Dendritic cell treated with granulocyte-macrophage colony-stimulating factor and Interleukin-4, amounts not matched to agents 40 ng/mL and 50 ng/mL, for 4 days (primary cell): ENCODE data around the gene TYW1B.
A peak's percentile ranks its signal among the peaks of the same experiment; 100 is the strongest.
"Not testable (repeated sequence)": the region's sequence is repeated elsewhere in the genome, so short reads cannot be mapped to it uniquely, and the experiment has no call there.

Experiments
- H3K27ac Mint-ChIP-seq: one replicate; pipeline ENCODE4 v1.8.0; 2022; ENCODE audit warnings: mild to moderate bottlenecking, mixed read lengths
- H3K27me3 Mint-ChIP-seq: one replicate; pipeline ENCODE4 v1.8.0; 2022; ENCODE audit warnings: mild to moderate bottlenecking, mixed read lengths
- H3K36me3 Mint-ChIP-seq: one replicate; pipeline ENCODE4 v1.8.0; 2022; ENCODE audit warnings: low read depth, mixed read lengths
- H3K4me1 Mint-ChIP-seq: one replicate; pipeline ENCODE4 v1.8.0; 2022; ENCODE audit warnings: low read depth, mixed read lengths
- H3K4me3 Mint-ChIP-seq: one replicate; pipeline ENCODE4 v1.8.0; 2022; ENCODE audit warnings: mild to moderate bottlenecking, moderate library complexity, mixed read lengths
- H3K9me3 Mint-ChIP-seq: one replicate; pipeline ENCODE4 v1.8.0; 2022; ENCODE audit warnings: mixed read lengths
- intact Hi-C: fragments of 100-400 bp; cut with micrococcal nuclease; formaldehyde crosslinking; loops from one replicate; pipeline ENCODE4 v1.15.0; 2022

TYW1B gene

GRCh38 chr7:72793791-72794190, 34.2 kb downstream of the TYW1B start:
- Mint-ChIP-seq H3K4me3 (no peak overlapping the region), H3K27ac (peak overlapping the region; percentile 22), H3K36me3 (peaks cover 49% of the 10 kb centered on the region), H3K4me1 (no peaks in the 10 kb centered on the region), H3K9me3 (peaks cover 10% of the 10 kb centered on the region), H3K27me3 (no peaks in the 10 kb centered on the region)
- intact Hi-C loops, result no loop called here

- H3K27me3 Mint-ChIP-seq, H3K27ac Mint-ChIP-seq: not testable (repeated sequence)
- H3K36me3 Mint-ChIP-seq, result peaks cover 37% of the 10 kb centered on the region
Measured at GRCh38 chr7:72790698-72791060, 37.3 kb downstream of the TYW1B start.

GRCh38 chr7:72790048-72790697, 37.8 kb downstream of the TYW1B start:
- peaks cover 38% of the 10 kb centered on the region for H3K36me3 Mint-ChIP-seq
- intact Hi-C loops, H3K4me3 Mint-ChIP-seq, H3K4me1 Mint-ChIP-seq, H3K27ac Mint-ChIP-seq, H3K27me3 Mint-ChIP-seq, H3K9me3 Mint-ChIP-seq: not testable (repeated sequence)

More at GRCh38 chr7:72790698-72791060, 37.3 kb downstream of the TYW1B start:
- H3K9me3 Mint-ChIP-seq, H3K4me3 Mint-ChIP-seq, H3K4me1 Mint-ChIP-seq, intact Hi-C loops: not testable (repeated sequence)

- no peak overlapping the region for H3K4me3 Mint-ChIP-seq
- H3K27me3 Mint-ChIP-seq, result no peaks in the 10 kb centered on the region
- no peaks in the 10 kb centered on the region for H3K9me3 Mint-ChIP-seq
- no peaks in the 10 kb centered on the region for H3K4me1 Mint-ChIP-seq
- no peak overlapping the region for H3K27ac Mint-ChIP-seq
- intact Hi-C loops, result loop anchor here (5.0 kb wide), 1 partner anchor 1033 kb away; no protein-coding TSS in a partner anchor
- peaks cover 6% of the 10 kb centered on the region for H3K36me3 Mint-ChIP-seq
Measured at GRCh38 chr7:72785166-72785955, 42.6 kb downstream of the TYW1B start.

GRCh38 chr7:72783601-72784370, 44.2 kb downstream of the TYW1B start:
- intact Hi-C loops, H3K4me1 Mint-ChIP-seq, H3K36me3 Mint-ChIP-seq, H3K4me3 Mint-ChIP-seq, H3K9me3 Mint-ChIP-seq, H3K27me3 Mint-ChIP-seq, H3K27ac Mint-ChIP-seq: not testable (repeated sequence)

- Mint-ChIP-seq H3K36me3 (peaks cover 12% of the 10 kb centered on the region), H3K27me3 (no peaks in the 10 kb centered on the region), H3K4me1 (no peaks in the 10 kb centered on the region), H3K9me3 (no peaks in the 10 kb centered on the region), H3K4me3 (no peak overlapping the region), H3K27ac (no peak overlapping the region)
- intact Hi-C loops, result no loop called here
Measured at GRCh38 chr7:72781631-72782030, 46.4 kb downstream of the TYW1B start.

- Mint-ChIP-seq H3K9me3 (no peaks in the 10 kb centered on the region), H3K36me3 (peaks cover 13% of the 10 kb centered on the region), H3K4me1 (no peaks in the 10 kb centered on the region), H3K4me3 (no peak overlapping the region), H3K27me3 (no peaks in the 10 kb centered on the region), H3K27ac (no peak overlapping the region)
- intact Hi-C loops, result no loop called here
Measured at GRCh38 chr7:72781161-72781560, 46.8 kb downstream of the TYW1B start.

GRCh38 chr7:72780289-72780894, 47.6 kb downstream of the TYW1B start:
- H3K9me3 Mint-ChIP-seq, H3K27ac Mint-ChIP-seq, H3K4me1 Mint-ChIP-seq, intact Hi-C loops, H3K4me3 Mint-ChIP-seq, H3K27me3 Mint-ChIP-seq: not testable (repeated sequence)
- H3K36me3 Mint-ChIP-seq, result peaks cover 15% of the 10 kb centered on the region

- H3K27me3 Mint-ChIP-seq, H3K4me1 Mint-ChIP-seq, H3K4me3 Mint-ChIP-seq, intact Hi-C loops, H3K27ac Mint-ChIP-seq: not testable (repeated sequence)
- peaks cover 10% of the 10 kb centered on the region for H3K9me3 Mint-ChIP-seq
- H3K36me3 Mint-ChIP-seq, result peaks cover 30% of the 10 kb centered on the region
Measured at GRCh38 chr7:72777167-72777566, 50.8 kb downstream of the TYW1B start.

GRCh38 chr7:72772627-72773026, 55.4 kb downstream of the TYW1B start:
- H3K27me3 Mint-ChIP-seq, result not testable (repeated sequence)

GRCh38 chr7:72766994-72767393, 61.0 kb downstream of the TYW1B start:
- intact Hi-C loops, H3K4me3 Mint-ChIP-seq, H3K4me1 Mint-ChIP-seq, H3K27me3 Mint-ChIP-seq, H3K27ac Mint-ChIP-seq, H3K9me3 Mint-ChIP-seq: not testable (repeated sequence)
- H3K36me3 Mint-ChIP-seq, result peaks cover 39% of the 10 kb centered on the region

More at GRCh38 chr7:72772627-72773026, 55.4 kb downstream of the TYW1B start:
- H3K27ac Mint-ChIP-seq, H3K4me3 Mint-ChIP-seq, intact Hi-C loops, H3K4me1 Mint-ChIP-seq: not testable (repeated sequence)
- H3K9me3 Mint-ChIP-seq, result peaks cover 10% of the 10 kb centered on the region
- H3K36me3 Mint-ChIP-seq, result peaks cover 49% of the 10 kb centered on the region

GRCh38 chr7:72760602-72761001, 67.4 kb downstream of the TYW1B start:
- peaks cover 18% of the 10 kb centered on the region for H3K36me3 Mint-ChIP-seq
- no peaks in the 10 kb centered on the region for H3K4me1 Mint-ChIP-seq
- peaks cover 13% of the 10 kb centered on the region for H3K9me3 Mint-ChIP-seq
- H3K27ac Mint-ChIP-seq, result no peak overlapping the region
- no peaks in the 10 kb centered on the region for H3K27me3 Mint-ChIP-seq
- H3K4me3 Mint-ChIP-seq, result no peak overlapping the region
- intact Hi-C loops, result no loop called here

- Mint-ChIP-seq H3K4me1 (no peaks in the 10 kb centered on the region), H3K27me3 (no peaks in the 10 kb centered on the region), H3K27ac (no peak overlapping the region), H3K36me3 (peaks cover 32% of the 10 kb centered on the region), H3K9me3 (peaks cover 13% of the 10 kb centered on the region), H3K4me3 (no peak overlapping the region)
- intact Hi-C loops, result no loop called here
Measured at GRCh38 chr7:72754312-72754711, 73.7 kb downstream of the TYW1B start.

- H3K4me1 Mint-ChIP-seq, result no peaks in the 10 kb centered on the region
- intact Hi-C loops, result no loop called here
- peaks cover 26% of the 10 kb centered on the region for H3K36me3 Mint-ChIP-seq
- no peak overlapping the region for H3K4me3 Mint-ChIP-seq
- H3K27ac Mint-ChIP-seq, result no peak overlapping the region
- peaks cover 8% of the 10 kb centered on the region for H3K9me3 Mint-ChIP-seq
- no peaks in the 10 kb centered on the region for H3K27me3 Mint-ChIP-seq
Measured at GRCh38 chr7:72753781-72754180, 74.2 kb downstream of the TYW1B start.
